GM12865 (cell line): Measurements from ENCODE around the gene C16orf89.

Experiments
- DNase-seq: peaks from one replicate; pipeline ENCODE4 v3.0.0; 2010; ENCODE audit warnings: low read depth
- H3K4me3 ChIP-seq: 2 replicates; pipeline ENCODE4 v1.5.1; 2011; ENCODE audit warnings: mild to moderate bottlenecking, low read depth, low read length, control low read depth
- CTCF ChIP-seq: IDR thresholded peaks from 2 replicates; pipeline ENCODE4 v1.5.1; 2011; ENCODE audit warnings: low read length, control low read depth, low read depth, inconsistent platforms; ENCODE audit not compliant: insufficient read depth; ENCODE audit errors: missing control alignments

C16orf89 gene

DNA sequence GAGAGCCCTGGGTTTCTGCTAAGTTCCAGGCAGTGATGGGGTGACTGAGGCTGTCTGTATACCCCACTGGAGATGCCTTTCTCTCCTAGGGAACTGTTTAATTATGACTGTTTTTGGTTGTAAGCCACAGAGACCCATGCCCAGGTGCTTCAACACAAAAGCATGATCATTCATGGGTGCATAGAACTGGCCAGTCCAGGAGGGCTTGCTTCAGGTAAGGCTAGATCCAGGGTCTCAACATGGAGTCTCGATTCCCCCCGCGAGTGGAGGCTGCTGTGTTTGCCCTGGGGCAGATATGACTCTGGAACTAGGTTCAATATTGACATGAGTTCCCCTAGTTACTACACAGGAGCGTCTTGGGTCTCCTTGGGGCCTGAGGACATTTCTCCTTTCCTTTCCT, 49.9 kb downstream of the C16orf89 start:
- H3K4me3 ChIP-seq, result no peak overlapping the region
- no peak for DNase-seq
- TF ChIP-seq CTCF, result no peak

DNA sequence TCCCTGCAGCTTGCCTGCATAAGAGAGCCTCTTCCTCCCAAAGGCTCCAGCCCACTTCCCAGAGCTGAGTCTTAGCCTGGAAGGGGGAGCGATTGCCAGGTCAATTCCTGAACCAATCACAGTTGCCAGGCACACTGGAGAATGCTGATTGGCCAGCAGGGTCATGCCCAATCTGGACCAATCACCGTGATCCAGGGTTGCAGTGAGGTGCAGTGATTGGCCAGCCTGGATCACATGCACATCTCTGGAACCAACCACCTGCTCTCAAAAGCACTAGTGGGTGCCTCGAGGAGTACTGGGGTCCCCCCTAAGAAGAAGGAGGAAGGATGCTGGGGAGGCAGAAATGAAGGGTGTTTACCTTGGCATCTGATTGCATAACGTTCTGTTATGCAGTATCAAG, 50.4 kb downstream of the C16orf89 start:
- DNase-seq, result no peak
- no peak overlapping the region for H3K4me3 ChIP-seq
- no peak for TF ChIP-seq CTCF

GRCh38 chr16:5012887-5013286, 52.9 kb downstream of the C16orf89 start:
- no peak for DNase-seq
- no peak overlapping the region for H3K4me3 ChIP-seq
- no peak for TF ChIP-seq CTCF

GRCh38 chr16:5011637-5012036, 54.1 kb downstream of the C16orf89 start:
- DNase-seq, result no peak
- TF ChIP-seq CTCF, result no peak
- H3K4me3 ChIP-seq, result no peak overlapping the region

GRCh38 chr16:5010576-5011329, 55.0 kb downstream of the C16orf89 start:
- H3K4me3 ChIP-seq, result no peak overlapping the region
- peak; percentile 18 for DNase-seq
- peak; percentile 10 for TF ChIP-seq CTCF

- no peak for TF ChIP-seq CTCF
- DNase-seq, result no peak
- H3K4me3 ChIP-seq, result no peak overlapping the region
These were observed 57.4 kb downstream of the C16orf89 start for GRCh38 chr16:5008311-5008731.

GRCh38 chr16:5007256-5007655, 58.5 kb downstream of the C16orf89 start:
- TF ChIP-seq CTCF, result no peak
- no peak overlapping the region for H3K4me3 ChIP-seq
- DNase-seq, result no peak
